ENCODE results near the gene ULK2. TPM values are rescaled to one million over a fixed set of nuclear protein-coding genes. Genes with fewer than 3 reads are reported as not detected.

The ULK2 gene
- total and polyA plus RNA-seq, 2 donors from 2014 or later = 6.6 to 16.3 TPM

DNA sequence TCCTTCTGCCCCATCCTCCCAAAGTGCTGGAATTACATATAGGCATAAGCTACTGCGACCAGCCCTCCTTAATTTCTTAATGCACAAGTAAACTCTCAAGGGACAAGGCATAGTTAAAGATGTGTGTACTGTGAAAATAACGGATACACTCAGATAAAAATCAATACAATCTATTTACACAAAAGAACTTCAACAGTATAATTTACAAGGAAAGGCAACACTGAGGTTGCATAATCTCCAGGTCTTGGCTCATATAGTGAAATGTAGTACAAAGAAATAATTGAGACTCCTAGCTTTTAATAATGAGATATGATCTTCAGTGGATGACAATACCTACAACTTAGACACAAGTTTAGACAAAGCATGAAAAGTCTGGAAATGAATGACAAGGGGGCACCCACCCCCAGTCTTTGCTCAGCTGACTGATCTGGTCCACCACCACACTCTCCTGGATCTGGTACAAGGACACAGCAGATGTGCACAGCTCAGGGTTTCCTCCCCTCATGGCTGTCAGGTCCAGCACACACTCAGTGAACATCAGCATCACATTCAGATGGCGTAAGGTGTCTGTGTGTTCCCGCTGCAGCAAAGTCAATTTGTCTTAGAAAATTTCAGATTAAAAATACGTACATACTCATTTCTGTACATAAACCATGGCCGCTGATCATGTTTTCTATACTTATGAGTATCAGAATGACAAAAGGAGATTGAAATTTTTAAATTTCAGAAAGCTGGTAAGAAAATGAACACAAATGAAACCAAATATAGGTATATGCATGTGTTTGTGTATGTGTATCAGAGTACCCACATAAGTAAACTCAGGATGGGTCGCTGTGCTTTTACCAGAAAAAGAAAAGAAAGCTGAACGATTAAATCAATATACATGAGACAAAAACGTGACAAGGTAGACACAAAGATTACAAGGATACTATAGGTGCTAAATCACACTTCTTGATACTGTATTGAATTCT, 86.0 kb downstream of the ULK2 start:
- intact Hi-C loops (cut with DNase I) = no loop called here
- Histone ChIP-seq H3K4me1 (ENCODE audit: control insufficient read depth in 2 of 3, insufficient read depth in 2 of 3, low read depth in 1 of 3, low read length in 3 of 3) (no peaks in the 10 kb centered on the region), H3K9ac (ENCODE audit: low read length in 3 of 3) (no peak overlapping the region), H3K36me3 (ENCODE audit: control insufficient read depth in 2 of 3, insufficient read depth in 3 of 3, low read length in 3 of 3) (peaks cover 3 to 17% (median 12%) of the 10 kb centered on the region in 3 donors), H3K27me3 (ENCODE audit: control insufficient read depth, insufficient read depth, low read length) (no peaks in the 10 kb centered on the region), H3K27ac (ENCODE audit: low read depth in 2 of 2, low read length in 2 of 2) (no peak overlapping the region), H3K4me3 (ENCODE audit: low read length in 3 of 3) (no peak overlapping the region), H3K9me3 (ENCODE audit: control insufficient read depth in 2 of 3, insufficient read depth in 1 of 3, low read length in 3 of 3) (no peaks in the 10 kb centered on the region)
- TF ChIP-seq, protein P1, sequence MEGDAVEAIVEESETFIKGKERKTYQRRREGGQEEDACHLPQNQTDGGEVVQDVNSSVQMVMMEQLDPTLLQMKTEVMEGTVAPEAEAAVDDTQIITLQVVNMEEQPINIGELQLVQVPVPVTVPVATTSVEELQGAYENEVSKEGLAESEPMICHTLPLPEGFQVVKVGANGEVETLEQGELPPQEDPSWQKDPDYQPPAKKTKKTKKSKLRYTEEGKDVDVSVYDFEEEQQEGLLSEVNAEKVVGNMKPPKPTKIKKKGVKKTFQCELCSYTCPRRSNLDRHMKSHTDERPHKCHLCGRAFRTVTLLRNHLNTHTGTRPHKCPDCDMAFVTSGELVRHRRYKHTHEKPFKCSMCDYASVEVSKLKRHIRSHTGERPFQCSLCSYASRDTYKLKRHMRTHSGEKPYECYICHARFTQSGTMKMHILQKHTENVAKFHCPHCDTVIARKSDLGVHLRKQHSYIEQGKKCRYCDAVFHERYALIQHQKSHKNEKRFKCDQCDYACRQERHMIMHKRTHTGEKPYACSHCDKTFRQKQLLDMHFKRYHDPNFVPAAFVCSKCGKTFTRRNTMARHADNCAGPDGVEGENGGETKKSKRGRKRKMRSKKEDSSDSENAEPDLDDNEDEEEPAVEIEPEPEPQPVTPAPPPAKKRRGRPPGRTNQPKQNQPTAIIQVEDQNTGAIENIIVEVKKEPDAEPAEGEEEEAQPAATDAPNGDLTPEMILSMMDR (IDR thresholded peaks at IDR 0.05; ENCODE audit: borderline replicate concordance, extremely low read depth, insufficient read depth) = no peak
- FAIRE-seq (no peak), DNase-seq (no peak)

DNA sequence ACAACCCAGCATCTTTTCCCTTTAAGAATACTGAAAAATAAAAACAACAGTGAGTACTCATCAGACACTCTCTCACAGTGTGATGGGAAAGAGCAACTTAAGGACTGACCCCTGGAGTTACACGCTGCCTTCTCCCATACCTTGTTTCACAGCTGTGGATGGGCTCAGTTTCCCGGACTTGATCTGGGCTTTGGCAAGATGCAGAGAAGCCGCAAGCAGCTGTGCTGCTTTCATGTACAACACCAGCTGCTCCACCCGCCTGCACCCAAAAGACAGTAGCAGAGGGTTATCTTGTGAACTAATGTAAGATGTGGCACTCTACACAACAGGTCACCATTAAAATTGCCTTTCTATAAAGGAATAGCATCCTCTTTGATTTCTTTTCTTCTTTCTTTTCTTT, 86.9 kb downstream of the ULK2 start:
- TF ChIP-seq, protein P1 (IDR thresholded peaks at IDR 0.05; ENCODE audit: borderline replicate concordance, extremely low read depth, insufficient read depth) = no peak
- no peaks in the 10 kb centered on the region for H3K4me1 ChIP-seq (ENCODE audit: control insufficient read depth in 2 of 3, insufficient read depth in 2 of 3, low read depth in 1 of 3, low read length in 3 of 3)
- H3K27me3 ChIP-seq (ENCODE audit: control insufficient read depth, insufficient read depth, low read length) = no peaks in the 10 kb centered on the region
- H3K9ac ChIP-seq (ENCODE audit: low read length in 3 of 3) = no peak overlapping the region
- DNase-seq (no peak), FAIRE-seq (no peak)
- H3K9me3 ChIP-seq (ENCODE audit: control insufficient read depth in 2 of 3, insufficient read depth in 1 of 3, low read length in 3 of 3) = no peaks in the 10 kb centered on the region
- H3K27ac ChIP-seq (ENCODE audit: low read depth in 2 of 2, low read length in 2 of 2) = no peak overlapping the region
- H3K4me3 ChIP-seq (ENCODE audit: low read length in 3 of 3) = no peak overlapping the region
- intact Hi-C loops (cut with DNase I) = no loop called here
- H3K36me3 ChIP-seq (ENCODE audit: control insufficient read depth in 2 of 3, insufficient read depth in 3 of 3, low read length in 3 of 3) = peaks cover 7 to 26% (median 19%) of the 10 kb centered on the region in 3 donors

DNA sequence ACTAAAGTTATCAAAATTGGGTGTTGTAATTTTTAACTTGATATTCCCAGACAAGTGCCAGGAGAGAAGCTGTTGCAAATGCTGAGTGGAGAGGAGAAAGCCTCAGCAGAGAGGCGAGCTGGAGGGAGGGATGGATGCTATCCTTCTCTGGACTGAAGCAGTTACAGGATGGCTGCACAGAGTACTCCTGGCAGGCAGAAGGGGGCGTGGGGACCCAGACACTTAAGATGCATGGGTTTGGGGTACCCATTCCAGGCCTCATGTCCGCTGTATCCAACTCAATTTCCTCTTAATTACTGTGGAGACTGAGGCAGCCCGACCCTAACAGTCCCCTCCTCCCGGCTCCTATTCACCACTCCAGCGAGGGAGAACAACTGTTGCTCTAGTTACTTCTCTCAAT, 94.2 kb downstream of the ULK2 start:
- intact Hi-C loops (cut with DNase I) = no loop called here
- Histone ChIP-seq H3K4me1 (ENCODE audit: control insufficient read depth in 2 of 3, insufficient read depth in 2 of 3, low read depth in 1 of 3, low read length in 3 of 3) (peaks cover 0 to 2% (median 0%) of the 10 kb centered on the region in 3 donors), H3K27ac (ENCODE audit: low read depth in 2 of 2, low read length in 2 of 2) (no peak overlapping the region), H3K4me3 (ENCODE audit: low read length in 3 of 3) (no peak overlapping the region), H3K36me3 (ENCODE audit: control insufficient read depth in 2 of 3, insufficient read depth in 3 of 3, low read length in 3 of 3) (peaks cover 7 to 18% (median 8%) of the 10 kb centered on the region in 3 donors), H3K9ac (ENCODE audit: low read length in 3 of 3) (no peak overlapping the region), H3K9me3 (ENCODE audit: control insufficient read depth in 2 of 3, insufficient read depth in 1 of 3, low read length in 3 of 3) (no peaks in the 10 kb centered on the region), H3K27me3 (ENCODE audit: control insufficient read depth, insufficient read depth, low read length) (no peaks in the 10 kb centered on the region)
- FAIRE-seq = no peak
- no peak for DNase-seq
- TF ChIP-seq, protein P1 (IDR thresholded peaks at IDR 0.05; ENCODE audit: borderline replicate concordance, extremely low read depth, insufficient read depth) = no peak
